Measurements from ENCODE around the gene PCDHA7. TPM values are rescaled to one million over a fixed set of nuclear protein-coding genes. Genes with fewer than 3 reads are reported as not detected.
"Not testable (repeated sequence)": the region's sequence is repeated elsewhere in the genome, so short reads cannot be mapped to it uniquely, and the experiment has no call there.

The PCDHA7 gene
- polyA plus RNA-seq, 1 donor = 0.19 TPM

DNA sequence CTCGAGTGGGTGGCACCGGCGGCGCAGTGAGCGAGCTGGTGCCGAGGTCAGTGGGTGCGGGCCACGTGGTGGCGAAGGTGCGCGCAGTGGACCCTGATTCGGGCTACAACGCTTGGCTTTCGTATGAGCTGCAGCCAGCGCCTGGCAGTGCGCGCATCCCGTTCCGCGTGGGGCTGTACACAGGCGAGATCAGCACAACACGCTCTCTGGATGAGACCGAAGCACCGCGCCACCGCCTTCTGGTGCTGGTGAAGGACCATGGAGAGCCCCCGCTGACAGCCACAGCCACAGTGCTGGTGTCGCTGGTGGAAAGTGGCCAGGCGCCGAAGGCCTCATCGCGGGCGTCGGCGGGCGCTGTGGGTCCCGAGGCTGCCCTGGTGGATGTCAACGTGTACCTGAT lies 10.6 kb upstream of the PCDHA7 start:
- DNase-seq = no peak

DNA sequence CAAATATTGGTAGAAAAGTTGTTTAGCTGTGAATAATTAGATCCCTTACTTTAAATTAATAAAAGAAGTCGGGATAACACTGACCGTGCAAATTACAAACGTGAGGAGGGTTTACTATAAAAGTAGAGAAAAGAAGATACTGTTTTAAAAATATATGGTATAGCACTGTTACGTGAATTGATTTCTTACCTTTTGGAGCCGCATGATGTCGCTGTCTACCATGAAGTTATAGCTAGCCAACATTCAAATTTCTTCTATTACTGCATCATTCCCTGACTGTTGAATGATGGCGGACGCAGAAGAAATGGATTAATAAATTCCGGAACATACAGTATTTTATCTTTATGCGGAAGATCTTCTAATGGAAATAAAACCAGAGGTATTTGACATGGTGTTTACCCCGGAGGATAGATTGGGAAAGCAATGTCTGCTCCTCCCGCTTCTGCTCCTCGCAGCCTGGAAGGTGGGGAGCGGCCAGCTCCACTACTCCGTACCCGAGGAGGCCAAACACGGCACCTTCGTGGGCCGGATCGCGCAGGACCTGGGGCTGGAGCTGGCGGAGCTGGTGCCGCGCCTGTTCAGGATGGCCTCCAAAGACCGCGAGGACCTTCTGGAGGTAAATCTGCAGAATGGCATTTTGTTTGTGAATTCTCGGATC lies 6.2 kb upstream of the PCDHA7 start, which contains the start of gene PCDHA6:
TSS of gene PCDHA6 (plus strand) at position 257 of the 658 bp plus-strand sequence. CDS start at position 389, 132 bp downstream.
- DNase-seq = no peak

DNA sequence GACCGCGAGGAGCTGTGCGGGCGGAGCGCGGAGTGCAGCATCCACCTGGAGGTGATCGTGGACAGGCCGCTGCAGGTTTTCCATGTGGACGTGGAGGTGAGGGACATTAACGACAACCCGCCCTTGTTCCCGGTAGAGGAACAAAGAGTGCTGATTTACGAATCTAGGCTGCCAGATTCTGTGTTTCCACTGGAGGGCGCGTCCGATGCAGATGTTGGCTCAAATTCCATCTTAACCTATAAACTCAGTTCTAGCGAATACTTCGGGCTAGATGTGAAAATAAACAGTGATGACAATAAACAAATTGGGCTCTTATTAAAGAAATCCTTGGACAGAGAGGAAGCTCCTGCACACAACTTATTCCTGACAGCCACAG lies 5.7 kb upstream of the PCDHA7 start:
- no peak for DNase-seq

DNA sequence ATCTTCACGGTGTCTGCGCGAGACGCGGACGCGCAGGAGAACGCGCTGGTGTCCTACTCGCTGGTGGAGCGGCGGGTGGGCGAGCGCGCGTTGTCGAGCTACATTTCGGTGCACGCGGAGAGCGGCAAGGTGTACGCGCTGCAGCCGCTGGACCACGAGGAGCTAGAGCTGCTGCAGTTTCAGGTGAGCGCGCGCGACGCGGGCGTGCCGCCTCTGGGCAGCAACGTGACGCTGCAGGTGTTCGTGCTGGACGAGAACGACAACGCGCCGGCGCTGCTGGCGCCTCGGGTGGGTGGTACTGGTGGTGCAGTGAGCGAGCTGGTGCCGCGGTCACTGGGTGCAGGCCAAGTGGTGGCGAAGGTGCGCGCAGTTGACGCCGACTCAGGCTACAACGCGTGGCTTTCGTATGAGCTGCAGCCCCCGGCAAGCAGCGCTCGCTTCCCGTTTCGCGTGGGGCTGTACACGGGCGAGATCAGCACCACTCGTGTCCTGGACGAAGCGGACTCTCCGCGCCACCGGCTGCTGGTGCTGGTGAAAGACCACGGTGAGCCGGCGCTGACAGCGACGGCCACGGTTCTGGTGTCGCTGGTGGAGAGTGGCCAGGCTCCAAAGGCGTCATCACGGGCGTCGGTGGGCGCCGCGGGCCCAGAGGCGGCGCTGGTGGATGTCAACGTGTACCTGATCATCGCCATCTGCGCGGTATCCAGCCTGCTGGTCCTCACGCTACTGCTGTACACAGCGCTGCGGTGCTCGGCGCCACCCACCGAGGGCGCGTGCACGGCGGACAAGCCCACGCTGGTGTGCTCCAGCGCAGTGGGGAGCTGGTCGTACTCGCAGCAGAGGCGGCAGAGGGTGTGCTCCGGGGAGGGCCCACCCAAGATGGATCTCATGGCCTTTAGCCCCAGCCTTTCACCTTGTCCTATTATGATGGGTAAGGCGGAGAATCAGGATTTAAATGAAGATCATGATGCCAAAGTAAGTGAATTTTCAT lies 4.3 kb upstream of the PCDHA7 start:
- not testable (repeated sequence) for DNase-seq

DNA sequence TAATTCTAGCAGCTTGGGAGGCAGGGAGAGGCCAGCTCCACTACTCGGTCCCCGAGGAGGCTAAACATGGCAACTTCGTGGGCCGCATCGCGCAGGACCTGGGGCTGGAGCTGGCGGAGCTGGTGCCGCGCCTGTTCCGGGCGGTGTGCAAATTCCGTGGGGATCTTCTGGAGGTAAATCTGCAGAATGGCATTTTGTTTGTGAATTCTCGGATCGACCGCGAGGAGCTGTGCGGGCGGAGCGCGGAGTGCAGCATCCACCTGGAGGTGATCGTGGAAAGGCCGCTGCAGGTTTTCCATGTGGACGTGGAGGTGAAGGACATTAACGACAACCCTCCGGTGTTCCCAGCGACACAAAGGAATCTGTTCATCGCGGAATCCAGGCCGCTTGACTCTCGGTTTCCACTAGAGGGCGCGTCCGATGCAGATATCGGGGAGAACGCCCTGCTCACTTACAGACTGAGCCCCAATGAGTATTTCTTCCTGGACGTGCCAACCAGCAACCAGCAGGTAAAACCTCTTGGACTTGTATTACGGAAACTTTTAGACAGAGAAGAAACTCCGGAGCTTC lies 455 bp downstream of the PCDHA7 start:
- DNase-seq = not testable (repeated sequence)

DNA sequence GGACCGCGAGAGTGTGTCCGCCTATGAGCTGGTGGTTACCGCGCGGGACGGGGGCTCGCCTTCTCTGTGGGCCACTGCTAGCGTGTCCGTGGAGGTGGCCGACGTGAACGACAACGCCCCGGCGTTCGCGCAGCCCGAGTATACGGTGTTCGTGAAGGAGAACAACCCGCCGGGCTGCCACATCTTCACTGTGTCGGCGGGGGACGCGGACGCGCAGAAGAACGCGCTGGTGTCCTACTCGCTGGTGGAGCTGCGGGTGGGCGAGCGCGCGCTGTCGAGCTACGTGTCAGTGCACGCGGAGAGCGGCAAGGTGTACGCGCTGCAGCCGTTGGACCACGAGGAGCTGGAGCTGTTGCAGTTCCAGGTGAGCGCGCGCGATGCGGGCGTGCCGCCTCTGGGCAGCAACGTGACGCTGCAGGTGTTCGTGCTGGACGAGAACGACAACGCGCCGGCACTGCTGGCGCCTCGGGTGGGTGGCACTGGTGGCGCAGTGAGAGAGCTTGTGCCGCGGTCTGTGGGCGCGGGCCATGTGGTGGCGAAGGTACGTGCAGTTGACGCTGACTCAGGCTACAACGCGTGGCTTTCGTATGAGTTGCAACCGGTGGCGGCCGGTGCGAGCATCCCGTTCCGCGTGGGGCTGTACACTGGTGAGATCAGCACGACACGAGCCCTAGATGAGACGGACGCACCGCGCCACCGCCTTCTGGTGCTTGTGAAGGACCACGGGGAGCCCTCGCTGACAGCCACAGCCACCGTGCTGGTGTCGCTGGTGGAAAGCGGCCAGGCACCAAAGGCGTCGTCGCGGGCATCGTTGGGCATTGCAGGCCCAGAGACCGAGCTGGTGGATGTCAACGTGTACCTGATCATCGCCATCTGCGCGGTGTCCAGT lies 1.8 kb downstream of the PCDHA7 start:
- DNase-seq = no peak

DNA sequence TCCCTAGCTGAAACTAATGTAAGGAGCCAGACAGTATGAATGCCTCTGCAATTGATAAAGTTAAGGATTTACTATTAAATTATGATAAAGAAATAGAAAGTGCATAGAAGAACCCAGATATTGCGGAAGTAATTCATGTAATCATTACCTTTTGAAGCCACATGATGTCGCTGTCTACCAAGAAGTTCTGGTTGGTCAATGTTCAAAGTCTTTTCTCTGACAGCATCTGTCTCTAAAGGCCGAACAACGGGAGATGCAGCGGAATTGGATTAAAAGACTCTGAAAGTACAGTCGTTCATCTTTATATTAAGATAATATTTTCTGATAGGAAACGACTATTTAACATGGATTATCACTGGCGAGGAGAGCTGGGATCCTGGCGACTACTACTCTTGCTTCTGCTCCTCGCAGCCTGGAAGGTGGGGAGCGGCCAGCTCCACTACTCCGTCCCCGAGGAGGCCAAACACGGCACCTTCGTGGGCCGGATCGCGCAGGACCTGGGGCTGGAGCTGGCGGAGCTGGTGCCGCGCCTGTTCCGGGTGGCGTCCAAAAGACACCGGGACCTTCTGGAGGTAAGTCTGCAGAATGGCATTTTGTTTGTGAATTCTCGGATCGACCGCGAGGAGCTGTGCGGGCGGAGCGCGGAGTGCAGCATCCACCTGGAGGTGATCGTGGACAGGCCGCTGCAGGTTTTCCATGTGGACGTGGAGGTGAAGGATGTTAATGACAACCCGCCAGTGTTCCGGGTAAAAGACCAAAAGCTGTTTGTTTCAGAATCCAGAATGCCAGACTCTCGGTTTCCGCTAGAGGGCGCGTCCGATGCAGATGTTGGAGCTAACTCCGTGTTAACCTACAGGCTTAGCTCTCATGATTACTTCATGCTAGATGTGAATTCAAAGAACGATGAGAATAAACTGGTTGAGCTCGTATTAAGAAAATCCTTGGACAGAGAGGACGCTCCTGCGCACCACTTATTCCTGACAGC lies 7.2 kb downstream of the PCDHA7 start, which contains the start of gene PCDHA8:
TSS of gene PCDHA8 (plus strand) at position 210 of the 985 bp plus-strand sequence. CDS start at position 345, 135 bp downstream.
- no peak for DNase-seq

DNA sequence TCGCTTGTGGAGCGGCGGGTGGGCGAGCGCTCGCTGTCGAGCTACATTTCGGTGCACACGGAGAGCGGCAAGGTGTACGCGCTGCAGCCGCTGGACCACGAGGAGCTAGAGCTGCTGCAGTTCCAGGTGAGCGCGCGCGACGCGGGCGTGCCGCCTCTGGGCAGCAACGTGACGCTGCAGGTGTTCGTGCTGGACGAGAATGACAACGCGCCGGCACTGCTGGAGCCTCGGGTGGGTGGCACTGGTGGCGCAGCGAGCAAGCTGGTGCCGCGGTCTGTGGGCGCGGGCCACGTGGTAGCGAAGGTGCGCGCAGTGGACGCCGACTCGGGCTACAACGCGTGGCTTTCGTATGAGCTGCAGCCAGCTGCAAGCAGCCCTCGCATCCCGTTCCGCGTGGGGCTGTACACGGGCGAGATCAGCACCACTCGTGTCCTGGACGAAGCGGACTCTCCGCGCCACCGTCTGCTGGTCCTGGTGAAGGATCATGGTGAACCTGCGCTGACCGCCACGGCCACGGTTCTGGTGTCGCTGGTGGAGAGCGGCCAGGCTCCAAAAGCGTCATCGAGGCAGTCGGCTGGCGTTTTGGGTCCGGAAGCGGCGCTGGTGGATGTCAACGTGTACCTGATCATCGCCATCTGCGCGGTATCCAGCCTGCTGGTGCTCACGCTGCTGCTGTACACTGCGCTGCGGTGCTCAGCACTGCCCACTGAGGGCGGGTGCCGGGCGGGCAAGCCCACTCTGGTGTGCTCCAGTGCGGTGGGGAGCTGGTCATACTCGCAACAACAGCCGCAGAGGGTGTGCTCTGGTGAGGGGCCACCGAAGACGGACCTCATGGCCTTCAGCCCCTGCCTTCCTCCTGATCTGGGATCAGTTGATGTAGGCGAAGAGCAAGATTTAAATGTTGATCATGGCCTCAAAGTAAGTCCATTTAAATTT lies 9.0 kb downstream of the PCDHA7 start:
- DNase-seq = no peak

DNA sequence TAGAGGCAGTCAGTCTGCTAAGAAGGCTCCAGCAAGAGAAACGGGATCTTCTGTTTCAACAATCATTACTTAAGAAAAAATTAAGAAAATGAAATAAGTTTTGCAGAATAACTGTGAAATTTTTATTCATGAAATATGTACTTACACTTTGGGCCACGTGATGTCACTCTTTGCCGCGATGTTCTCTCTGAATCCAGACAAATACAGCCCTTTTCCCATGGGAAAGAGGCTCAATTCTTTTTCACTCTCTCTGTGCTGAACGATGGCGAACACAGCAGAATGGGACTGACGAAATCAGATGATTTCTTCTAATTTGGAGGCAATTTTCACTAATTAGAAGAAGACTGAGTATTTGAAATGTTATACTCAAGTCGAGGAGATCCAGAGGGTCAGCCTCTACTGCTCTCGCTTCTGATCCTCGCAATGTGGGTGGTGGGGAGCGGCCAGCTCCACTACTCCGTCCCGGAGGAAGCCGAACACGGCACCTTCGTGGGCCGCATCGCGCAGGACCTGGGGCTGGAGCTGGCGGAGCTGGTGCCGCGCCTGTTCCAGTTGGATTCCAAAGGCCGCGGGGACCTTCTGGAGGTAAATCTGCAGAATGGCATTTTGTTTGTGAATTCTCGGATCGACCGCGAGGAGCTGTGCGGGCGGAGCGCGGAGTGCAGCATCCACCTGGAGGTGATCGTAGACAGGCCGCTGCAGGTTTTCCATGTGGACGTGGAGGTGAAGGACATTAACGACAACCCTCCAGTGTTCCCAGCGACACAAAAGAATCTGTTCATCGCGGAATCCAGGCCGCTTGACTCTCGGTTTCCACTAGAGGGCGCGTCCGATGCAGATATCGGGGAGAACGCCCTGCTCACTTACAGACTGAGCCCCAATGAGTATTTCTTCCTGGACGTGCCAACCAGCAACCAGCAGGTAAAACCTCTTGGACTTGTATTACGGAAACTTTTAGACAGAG lies 14.4 kb downstream of the PCDHA7 start, which contains the start of gene PCDHA9:
TSS of gene PCDHA9 (plus strand) at position 244 of the 964 bp plus-strand sequence. CDS start at position 358, 114 bp downstream.
- not testable (repeated sequence) for DNase-seq

DNA sequence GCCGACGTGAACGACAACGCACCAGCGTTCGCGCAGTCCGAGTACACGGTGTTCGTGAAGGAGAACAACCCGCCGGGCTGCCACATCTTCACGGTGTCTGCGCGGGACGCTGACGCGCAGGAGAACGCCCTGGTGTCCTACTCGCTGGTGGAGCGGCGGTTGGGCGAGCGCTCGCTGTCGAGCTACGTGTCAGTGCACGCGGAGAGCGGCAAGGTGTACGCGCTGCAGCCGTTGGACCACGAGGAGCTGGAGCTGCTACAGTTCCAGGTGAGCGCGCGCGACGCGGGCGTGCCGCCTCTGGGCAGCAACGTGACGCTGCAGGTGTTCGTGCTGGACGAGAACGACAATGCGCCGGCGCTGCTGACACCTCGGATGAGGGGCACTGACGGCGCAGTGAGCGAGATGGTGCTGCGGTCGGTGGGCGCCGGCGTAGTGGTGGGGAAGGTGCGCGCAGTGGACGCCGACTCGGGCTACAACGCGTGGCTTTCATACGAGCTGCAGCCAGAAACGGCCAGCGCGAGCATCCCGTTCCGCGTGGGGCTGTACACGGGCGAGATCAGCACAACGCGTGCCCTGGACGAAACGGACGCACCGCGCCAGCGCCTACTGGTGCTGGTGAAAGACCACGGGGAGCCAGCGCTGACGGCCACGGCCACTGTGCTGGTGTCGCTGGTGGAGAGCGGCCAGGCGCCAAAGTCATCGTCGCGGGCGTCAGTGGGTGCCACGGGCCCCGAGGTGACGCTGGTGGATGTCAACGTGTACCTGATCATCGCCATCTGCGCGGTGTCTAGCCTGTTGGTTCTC lies 16.0 kb downstream of the PCDHA7 start:
- not testable (repeated sequence) for DNase-seq

DNA sequence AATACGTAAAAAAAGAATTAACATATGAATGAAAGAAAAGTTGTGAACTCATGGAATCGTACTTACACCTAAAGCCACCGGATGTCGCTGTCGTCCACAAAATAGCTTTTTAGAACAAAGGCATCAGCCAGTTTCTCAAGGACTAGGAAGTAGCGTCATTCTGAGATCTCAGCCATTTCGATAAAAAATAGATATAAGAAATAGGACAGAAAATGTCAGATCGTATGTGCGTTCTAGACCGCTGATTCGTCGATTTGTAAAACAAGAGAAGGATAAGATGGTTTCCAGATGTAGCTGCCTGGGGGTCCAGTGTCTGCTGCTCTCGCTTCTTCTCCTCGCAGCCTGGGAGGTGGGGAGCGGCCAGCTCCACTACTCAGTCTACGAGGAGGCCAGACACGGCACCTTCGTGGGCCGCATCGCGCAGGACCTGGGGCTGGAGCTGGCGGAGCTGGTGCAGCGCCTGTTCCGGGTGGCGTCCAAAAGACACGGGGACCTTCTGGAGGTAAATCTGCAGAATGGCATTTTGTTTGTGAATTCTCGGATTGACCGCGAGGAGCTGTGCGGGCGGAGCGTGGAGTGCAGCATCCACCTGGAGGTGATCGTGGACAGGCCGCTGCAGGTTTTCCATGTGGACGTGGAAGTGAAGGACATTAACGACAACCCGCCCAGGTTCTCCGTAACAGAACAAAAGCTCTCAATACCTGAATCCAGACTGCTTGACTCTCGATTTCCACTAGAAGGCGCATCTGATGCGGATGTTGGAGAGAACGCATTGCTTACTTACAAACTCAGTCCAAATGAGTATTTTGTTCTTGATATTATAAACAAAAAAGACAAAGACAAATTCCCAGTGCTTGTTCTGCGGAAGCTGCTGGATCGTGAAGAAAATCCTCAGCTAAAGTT lies 22.0 kb downstream of the PCDHA7 start, which contains the start of gene PCDHA10:
TSS of gene PCDHA10 (plus strand) at position 126 of the 903 bp plus-strand sequence. CDS start at position 278, 152 bp downstream.
- no peak for DNase-seq

DNA sequence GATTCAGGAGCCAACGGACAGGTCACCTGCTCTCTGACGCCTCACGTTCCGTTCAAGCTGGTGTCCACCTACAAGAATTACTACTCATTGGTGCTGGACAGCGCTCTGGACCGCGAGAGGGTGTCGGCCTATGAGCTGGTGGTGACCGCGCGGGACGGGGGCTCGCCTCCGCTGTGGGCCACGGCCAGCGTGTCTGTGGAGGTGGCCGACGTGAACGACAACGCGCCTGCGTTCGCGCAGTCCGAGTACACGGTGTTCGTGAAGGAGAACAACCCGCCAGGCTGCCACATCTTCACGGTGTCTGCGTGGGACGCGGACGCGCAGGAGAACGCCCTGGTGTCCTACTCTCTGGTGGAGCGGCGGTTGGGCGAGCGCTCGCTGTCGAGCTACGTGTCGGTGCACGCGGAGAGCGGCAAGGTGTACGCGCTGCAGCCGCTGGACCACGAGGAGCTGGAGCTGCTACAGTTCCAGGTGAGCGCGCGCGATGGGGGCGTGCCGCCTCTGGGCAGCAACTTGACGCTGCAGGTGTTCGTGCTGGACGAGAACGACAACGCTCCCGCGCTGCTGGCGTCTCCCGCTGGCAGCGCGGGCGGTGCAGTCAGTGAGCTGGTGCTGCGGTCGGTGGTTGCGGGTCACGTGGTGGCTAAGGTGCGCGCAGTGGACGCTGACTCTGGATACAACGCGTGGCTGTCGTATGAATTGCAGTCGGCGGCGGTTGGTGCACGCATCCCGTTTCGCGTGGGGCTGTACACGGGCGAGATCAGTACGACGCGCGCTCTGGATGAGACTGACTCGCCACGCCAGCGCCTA lies 23.3 kb downstream of the PCDHA7 start:
- no peak for DNase-seq

DNA sequence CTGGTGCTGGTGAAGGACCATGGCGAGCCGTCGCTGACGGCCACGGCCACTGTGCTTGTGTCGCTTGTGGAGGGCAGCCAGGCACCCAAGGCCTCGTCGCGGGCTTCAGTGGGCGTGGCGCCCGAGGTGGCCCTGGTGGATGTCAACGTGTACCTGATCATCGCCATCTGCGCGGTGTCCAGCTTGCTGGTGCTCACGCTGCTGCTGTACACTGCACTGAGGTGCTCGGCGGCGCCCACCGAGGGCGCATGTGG lies 23.8 kb downstream of the PCDHA7 start:
- DNase-seq = no peak

DNA sequence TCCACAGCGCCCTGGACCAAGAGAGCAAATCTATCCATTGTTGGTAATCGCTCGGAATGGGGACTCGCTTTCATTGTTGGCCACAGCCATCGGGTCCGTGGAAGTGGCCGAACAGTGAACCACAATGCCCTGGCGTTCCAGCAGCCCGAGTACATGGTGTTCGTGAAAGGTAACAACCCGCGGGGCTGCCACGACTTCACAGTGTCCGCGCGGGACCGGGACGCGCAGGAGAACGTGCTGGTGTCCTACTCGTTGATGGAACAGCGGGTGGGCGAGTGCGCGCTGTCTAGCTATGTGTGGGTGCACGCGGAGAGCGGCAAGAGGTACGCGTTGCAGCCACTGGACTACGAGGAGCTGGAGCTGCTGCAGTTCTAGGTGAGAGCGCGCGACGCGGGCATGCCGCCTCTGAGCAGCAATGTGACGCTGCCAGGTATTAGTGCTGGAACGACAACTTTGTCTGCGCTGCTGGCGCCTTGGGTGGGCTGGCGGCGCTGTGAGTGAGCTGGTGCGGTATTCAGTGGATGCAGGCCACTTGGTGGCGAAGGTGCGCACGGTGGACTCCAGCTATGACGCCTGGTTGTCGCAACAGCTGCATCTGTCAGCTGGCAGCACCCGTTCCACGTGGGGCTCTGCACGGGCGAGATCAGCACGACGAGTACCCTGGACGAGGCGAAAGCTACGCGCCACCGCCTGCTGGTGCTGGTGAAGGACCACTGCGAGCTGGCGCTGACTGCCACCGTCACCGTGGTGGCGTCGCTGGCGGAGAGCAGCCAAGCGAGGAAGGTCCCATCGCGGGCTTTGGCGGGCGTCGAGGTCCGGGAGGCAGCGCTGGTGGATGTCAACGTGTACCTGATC lies 28.6 kb downstream of the PCDHA7 start:
- DNase-seq = no peak
